Trophoblast cell (in vitro differentiated cells and primary cell): ENCODE data around the gene PKD1.
"Not testable (repeated sequence)": the region's sequence is repeated elsewhere in the genome, so short reads cannot be mapped to it uniquely, and the experiment has no call there.

Experiments
- DNase-seq, 2 donors: peaks; one replicate each; pipeline ENCODE4 v3.0.0-alpha.2; 2016
- H2AFZ ChIP-seq: 2 replicates; pipeline ENCODE4 v1.6.1; 2013; ENCODE audit warnings: low read length, moderate library complexity, mild to moderate bottlenecking; ENCODE audit not compliant: insufficient read depth, poor library complexity
- H2AK5ac ChIP-seq: 2 replicates; pipeline ENCODE4 v1.6.1; 2013; ENCODE audit warnings: mild to moderate bottlenecking, low read length
- H2BK120ac ChIP-seq: 2 replicates; pipeline ENCODE4 v1.6.1; 2013; ENCODE audit warnings: low read length, mild to moderate bottlenecking, moderate library complexity; ENCODE audit not compliant: insufficient read depth, poor library complexity
- H2BK12ac ChIP-seq: 2 replicates; pipeline ENCODE4 v1.6.1; 2013; ENCODE audit warnings: mild to moderate bottlenecking, low read length, moderate library complexity
- H2BK5ac ChIP-seq: 2 replicates; pipeline ENCODE4 v1.6.1; 2013; ENCODE audit warnings: low read length, low read depth, moderate library complexity, mild to moderate bottlenecking; ENCODE audit not compliant: poor library complexity
- H3K14ac ChIP-seq: 2 replicates; pipeline ENCODE4 v1.6.1; 2013; ENCODE audit warnings: mild to moderate bottlenecking, low read length
- H3K18ac ChIP-seq: 2 replicates; pipeline ENCODE4 v1.6.1; 2013; ENCODE audit warnings: mild to moderate bottlenecking, low read length
- H3K23ac ChIP-seq: 2 replicates; pipeline ENCODE4 v1.6.1; 2013; ENCODE audit warnings: low read length
- H3K27ac ChIP-seq: 2 replicates; pipeline ENCODE4 v1.5.1; 2013; ENCODE audit warnings: low read depth, mild to moderate bottlenecking, inconsistent platforms, low read length, moderate library complexity
- H3K27me3 ChIP-seq: 2 replicates; pipeline ENCODE4 v1.6.1; 2013; ENCODE audit warnings: inconsistent platforms, mild to moderate bottlenecking, low read length, moderate library complexity; ENCODE audit not compliant: insufficient read depth
- H3K36me3 ChIP-seq, 2 experiments: 1 replicate in 1 of 2; 2 replicates in 1 of 2; pipeline ENCODE4 v1.6.1; 2013; ENCODE audit warnings: low read length in 2 of 2, mild to moderate bottlenecking in 2 of 2, moderate library complexity in 1 of 2; ENCODE audit not compliant: insufficient read depth in 2 of 2, control insufficient read depth in 1 of 2
- H3K4ac ChIP-seq: 2 replicates; pipeline ENCODE4 v1.6.1; 2013; ENCODE audit warnings: low read depth, mild to moderate bottlenecking, low read length, moderate library complexity
- H3K4me1 ChIP-seq, 2 experiments: 1 replicate in 1 of 2; 2 replicates in 1 of 2; pipeline ENCODE4 v1.6.1; 2013; ENCODE audit warnings: low read length in 2 of 2, mild to moderate bottlenecking in 2 of 2, moderate library complexity in 1 of 2; ENCODE audit not compliant: insufficient read depth in 2 of 2, control insufficient read depth in 1 of 2
- H3K4me2 ChIP-seq: 2 replicates; pipeline ENCODE4 v1.6.1; 2013; ENCODE audit warnings: inconsistent platforms, mild to moderate bottlenecking, low read length, moderate library complexity
- H3K4me3 ChIP-seq: 2 replicates; pipeline ENCODE4 v1.5.1; 2013; ENCODE audit warnings: mild to moderate bottlenecking, low read depth, low read length, inconsistent platforms
- H3K79me1 ChIP-seq: one replicate; pipeline ENCODE4 v1.6.1; 2013; ENCODE audit warnings: low read length
- H3K79me2 ChIP-seq: 2 replicates; pipeline ENCODE4 v1.6.1; 2013; ENCODE audit warnings: low read length, mild to moderate bottlenecking; ENCODE audit not compliant: control insufficient read depth, insufficient read depth, poor library complexity
- H3K9ac ChIP-seq: 2 replicates; pipeline ENCODE4 v1.6.1; 2013; ENCODE audit warnings: mild to moderate bottlenecking, low read length
- H3K9me3 ChIP-seq: 2 replicates; pipeline ENCODE4 v1.6.1; 2013; ENCODE audit warnings: low read depth, mild to moderate bottlenecking, control low read depth, inconsistent platforms, low read length; ENCODE audit not compliant: insufficient read depth
- H4K12ac ChIP-seq: 2 replicates; pipeline ENCODE4 v1.6.1; 2013; ENCODE audit warnings: low read depth, mild to moderate bottlenecking, low read length, moderate library complexity
- H4K8ac ChIP-seq: 2 replicates; pipeline ENCODE4 v1.6.1; 2013; ENCODE audit warnings: low read depth, mild to moderate bottlenecking, low read length, moderate library complexity
- H4K91ac ChIP-seq: one replicate; pipeline ENCODE4 v1.6.1; 2013; ENCODE audit warnings: low read depth, mild to moderate bottlenecking, low read length, moderate library complexity
- WGBS: extraction: QIAGEN DNeasy Blood & Tissue Kit; methylation state at CpG from one replicate; pipeline ENCODE4 v1.1.7; 2013; ENCODE audit warnings: missing lambda C conversion rate; ENCODE audit not compliant: insufficient read length, insufficient coverage; ENCODE audit errors: extremely low coverage; 5-methylcytosine and 5-hydroxymethylcytosine counted together

Gene PKD1

GRCh38 chr16:2133797-2134196, 1.9 kb downstream of the PKD1 start:
- not testable (repeated sequence) for H3K79me1 ChIP-seq, H3K4me1 ChIP-seq, H2BK5ac ChIP-seq, H3K18ac ChIP-seq, H3K4me3 ChIP-seq, H4K91ac ChIP-seq, H3K14ac ChIP-seq, H4K8ac ChIP-seq, H3K36me3 ChIP-seq, DNase-seq, H3K79me2 ChIP-seq, H2AK5ac ChIP-seq, H2BK12ac ChIP-seq, H3K27me3 ChIP-seq, H3K27ac ChIP-seq, H3K9ac ChIP-seq, H3K4me2 ChIP-seq, H2AFZ ChIP-seq, H3K4ac ChIP-seq, H4K12ac ChIP-seq, H2BK120ac ChIP-seq, H3K9me3 ChIP-seq, H3K23ac ChIP-seq
- WGBS, result no CpG with 5 or more reads among the region's 12 CpGs

- H2BK5ac ChIP-seq, H3K27me3 ChIP-seq, H3K4me3 ChIP-seq, H4K8ac ChIP-seq, H3K9ac ChIP-seq, H4K12ac ChIP-seq, H3K27ac ChIP-seq, H2AFZ ChIP-seq, H2AK5ac ChIP-seq, H3K4ac ChIP-seq, H3K14ac ChIP-seq, H3K36me3 ChIP-seq, H3K4me2 ChIP-seq, H4K91ac ChIP-seq, H3K79me2 ChIP-seq, H2BK12ac ChIP-seq, H3K18ac ChIP-seq, DNase-seq, H3K23ac ChIP-seq, H3K9me3 ChIP-seq, H2BK120ac ChIP-seq: not testable (repeated sequence)
- H3K4me1 ChIP-seq, result peaks cover 19 to 21% of the 10 kb centered on the region in 2 experiments
- peaks cover 14% of the 10 kb centered on the region for H3K79me1 ChIP-seq
- WGBS, result no CpG with 5 or more reads among the region's 22 CpGs
Measured at GRCh38 chr16:2129890-2130447, 5.7 kb downstream of the PKD1 start.

GRCh38 chr16:2129251-2129650, 6.4 kb downstream of the PKD1 start:
- not testable (repeated sequence) for H2AFZ ChIP-seq, H3K79me2 ChIP-seq, H3K27ac ChIP-seq, H3K4ac ChIP-seq, H3K4me2 ChIP-seq, DNase-seq, H2AK5ac ChIP-seq, H2BK12ac ChIP-seq, H3K18ac ChIP-seq, H2BK120ac ChIP-seq, H3K9ac ChIP-seq, H4K8ac ChIP-seq, H3K9me3 ChIP-seq, H4K12ac ChIP-seq, H2BK5ac ChIP-seq, H3K36me3 ChIP-seq, H3K14ac ChIP-seq, H4K91ac ChIP-seq, H3K4me3 ChIP-seq, H3K23ac ChIP-seq, H3K27me3 ChIP-seq
- Histone ChIP-seq H3K4me1 (peaks cover 25 to 28% of the 10 kb centered on the region in 2 experiments), H3K79me1 (peaks cover 21% of the 10 kb centered on the region)
- WGBS, result no CpG with 5 or more reads among the region's 11 CpGs

- H2BK12ac ChIP-seq, H3K27me3 ChIP-seq, H3K9ac ChIP-seq, H3K14ac ChIP-seq, H3K27ac ChIP-seq, H3K9me3 ChIP-seq, H3K4me2 ChIP-seq, H2AFZ ChIP-seq, H3K23ac ChIP-seq, H3K18ac ChIP-seq, H3K36me3 ChIP-seq, H2BK5ac ChIP-seq, H4K12ac ChIP-seq, H3K4ac ChIP-seq, DNase-seq, H2AK5ac ChIP-seq, H3K4me3 ChIP-seq, H4K91ac ChIP-seq, H2BK120ac ChIP-seq: not testable (repeated sequence)
- no CpG with 5 or more reads among the region's 3 CpGs for WGBS
- Histone ChIP-seq H3K4me1 (peaks cover 31 to 36% of the 10 kb centered on the region in 2 experiments), H3K79me1 (peaks cover 23% of the 10 kb centered on the region), H3K79me2 (peaks cover 11% of the 10 kb centered on the region), H4K8ac (peak overlapping the region; percentile 17)
Measured at GRCh38 chr16:2127630-2128280, 7.9 kb downstream of the PKD1 start.
